AG09319 (cell line): Measurements from ENCODE around the gene CCDC6.
A peak's percentile ranks its signal among the peaks of the same experiment; 100 is the strongest.

Experiments used
- DNase-seq: peaks from one replicate; pipeline ENCODE4 v3.0.0-alpha.2; 2010; ENCODE audit warnings: low read depth; ENCODE audit errors: extremely low read depth
- CTCF ChIP-seq: IDR thresholded peaks from 2 replicates; pipeline ENCODE4 v1.5.1; 2011; ENCODE audit warnings: low read depth, mild to moderate bottlenecking, inconsistent platforms, low read length, moderate library complexity

CCDC6 gene

DNA sequence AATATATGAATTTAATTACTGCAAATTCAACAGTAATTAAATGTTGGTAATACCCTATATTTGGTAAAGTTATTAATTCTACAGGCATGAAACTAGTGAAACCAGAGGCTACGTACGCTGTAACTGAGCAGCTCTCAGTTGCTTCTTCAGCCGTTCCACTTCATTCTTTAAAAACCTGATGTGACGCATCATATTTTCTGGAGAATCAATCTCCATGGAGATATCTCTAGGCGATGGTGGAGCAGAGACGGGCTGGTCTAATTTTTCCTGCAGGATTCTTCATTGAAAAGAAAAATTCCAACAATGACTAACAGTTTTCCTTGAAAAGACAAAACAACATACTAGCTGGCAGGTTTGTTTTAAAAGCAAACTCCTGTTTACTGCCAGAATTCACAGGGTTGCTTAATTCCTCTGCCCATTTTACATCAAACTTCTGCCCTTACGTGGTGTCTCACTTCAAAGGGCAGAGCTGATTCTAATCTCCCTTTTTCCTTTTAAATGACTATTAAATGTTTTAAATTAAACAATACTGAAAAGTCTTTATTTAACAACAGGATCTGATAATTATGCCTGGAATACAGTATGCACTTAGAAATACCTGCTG is 93.7 kb downstream of the CCDC6 start:
- no peak for DNase-seq
- TF ChIP-seq CTCF: no peak

GRCh38 chr10:59809644-59809974 is 96.7 kb downstream of the CCDC6 start:
- DNase-seq: no peak

DNA sequence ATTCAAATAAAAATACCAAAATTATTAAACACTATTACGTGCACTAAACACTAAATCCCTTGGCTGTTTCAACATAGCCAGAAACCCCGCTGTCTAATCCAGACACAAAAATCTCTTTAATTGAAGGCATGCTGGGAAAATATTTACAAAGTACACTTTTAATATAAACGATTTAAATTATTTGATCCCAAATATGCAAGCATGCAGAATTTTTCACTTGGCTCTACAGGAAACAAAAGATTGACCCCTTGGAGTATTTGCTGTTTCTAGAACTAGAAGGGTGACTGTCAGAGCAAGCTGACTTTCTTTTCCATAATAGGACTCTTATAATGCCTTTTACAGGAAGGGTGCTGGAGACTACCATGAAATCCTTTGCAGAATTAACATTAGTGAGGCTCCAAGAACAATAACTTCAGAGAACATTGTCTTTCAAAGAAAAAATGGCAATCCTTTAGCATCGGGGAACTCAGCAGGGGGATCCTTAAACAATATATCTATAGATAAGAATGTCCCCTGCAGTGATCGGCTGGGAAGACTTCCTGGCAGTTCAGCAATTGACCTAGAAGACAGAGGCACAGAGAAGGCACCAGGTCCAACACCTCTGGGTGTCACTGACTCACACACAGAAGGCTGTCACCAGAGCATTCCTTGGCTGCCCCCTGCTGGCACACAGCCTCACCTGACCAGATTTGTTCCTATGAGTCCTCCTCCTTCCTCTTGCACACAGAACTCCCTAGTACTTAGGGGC is 97.3 kb downstream of the CCDC6 start:
- DNase-seq: no peak
- TF ChIP-seq CTCF: peak; percentile 43

More at GRCh38 chr10:59809644-59809974, 96.7 kb downstream of the CCDC6 start:
- TF ChIP-seq CTCF: no peak

DNA sequence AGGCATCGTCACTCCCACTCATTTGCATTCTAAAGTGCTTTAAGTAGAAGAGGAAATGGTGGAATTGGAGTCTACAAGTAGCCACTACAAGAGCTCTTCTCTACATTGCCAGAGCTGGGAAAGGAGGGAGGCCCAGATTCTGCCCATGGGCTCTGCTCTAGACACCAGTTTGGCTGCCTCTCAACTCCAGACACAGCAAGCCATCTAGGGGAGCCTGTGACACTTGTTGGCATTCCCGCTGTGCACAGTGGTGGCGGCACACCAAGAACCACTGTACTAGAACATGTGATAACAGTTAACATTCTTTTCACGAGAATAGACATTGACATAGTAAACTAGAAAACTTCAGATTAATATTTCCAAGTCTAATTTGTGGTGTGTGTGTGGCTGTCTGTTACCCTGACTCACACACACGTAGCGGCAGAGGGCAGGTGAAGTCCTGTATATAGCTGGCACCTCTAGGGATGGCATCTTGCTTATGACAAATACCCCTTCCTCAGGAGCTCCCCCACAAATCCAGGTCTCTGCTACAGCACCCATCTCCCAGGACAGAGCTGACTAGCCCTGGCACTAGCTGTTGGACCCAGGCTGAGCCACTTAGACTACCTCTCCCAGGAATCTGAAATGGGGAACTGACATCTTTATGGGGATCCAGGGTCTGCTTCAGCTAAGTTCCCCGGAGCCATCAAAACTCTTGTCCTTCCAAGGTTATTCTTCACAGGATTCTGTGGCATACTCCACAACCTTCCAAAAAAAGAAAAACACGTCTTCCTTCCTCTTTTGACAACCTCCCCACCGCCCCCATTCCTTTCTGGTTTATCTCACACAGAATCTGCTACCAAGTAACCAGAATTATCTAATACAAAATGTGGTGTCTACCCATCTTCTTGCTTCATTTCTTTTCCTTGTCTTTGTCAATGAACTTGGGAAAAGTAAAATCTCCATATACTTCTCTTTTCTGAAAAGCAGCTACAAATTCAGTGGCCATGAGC is 98.4 kb downstream of the CCDC6 start:
- no peak for TF ChIP-seq CTCF
- DNase-seq: no peak

DNA sequence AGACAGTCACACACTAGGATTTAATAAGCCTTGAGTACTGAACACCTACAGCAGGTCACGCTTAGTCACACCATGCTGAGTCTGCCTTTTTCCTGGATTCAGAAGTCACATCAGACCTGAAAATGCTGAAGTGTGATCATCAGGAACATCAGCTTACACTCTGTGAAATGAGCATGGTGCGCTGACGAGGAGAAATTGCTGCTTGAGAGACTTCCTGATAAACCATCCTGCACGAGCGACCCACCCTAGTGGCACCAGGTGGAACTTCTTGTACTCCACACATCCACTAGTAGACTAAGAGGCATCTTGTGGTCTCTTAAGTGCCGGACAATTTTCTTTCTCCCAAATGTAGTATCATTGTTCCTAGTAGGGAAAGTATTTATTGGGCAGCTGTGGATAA is 101.3 kb downstream of the CCDC6 start:
- DNase-seq: no peak
- TF ChIP-seq CTCF: peak; percentile 19

DNA sequence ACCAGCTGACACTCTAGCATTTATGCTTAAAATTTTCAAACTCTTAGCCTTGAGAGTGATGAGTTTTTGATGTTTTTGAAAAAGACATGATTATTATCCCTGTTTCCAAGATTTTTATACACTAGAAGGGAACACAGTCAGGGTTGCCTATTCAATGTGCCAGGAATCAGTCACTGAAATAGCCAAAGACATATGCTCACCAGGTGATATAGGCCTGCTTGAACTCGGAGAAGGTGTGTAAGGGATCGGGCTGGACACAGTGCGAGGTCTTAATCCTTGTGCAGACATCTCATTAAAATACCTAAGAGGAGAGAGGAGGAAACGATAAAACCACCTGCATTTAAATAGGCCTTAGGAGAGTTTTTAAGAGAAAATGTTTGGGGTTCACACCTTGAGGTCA is 102.1 kb downstream of the CCDC6 start:
- DNase-seq: no peak
- TF ChIP-seq CTCF: no peak
